ENCODE data around the gene OR2S2.
A peak's percentile ranks its signal among the peaks of the same experiment; 100 is the strongest.
"Not testable (repeated sequence)": the region's sequence is repeated elsewhere in the genome, so short reads cannot be mapped to it uniquely, and the experiment has no call there.

OR2S2 gene, protein sequence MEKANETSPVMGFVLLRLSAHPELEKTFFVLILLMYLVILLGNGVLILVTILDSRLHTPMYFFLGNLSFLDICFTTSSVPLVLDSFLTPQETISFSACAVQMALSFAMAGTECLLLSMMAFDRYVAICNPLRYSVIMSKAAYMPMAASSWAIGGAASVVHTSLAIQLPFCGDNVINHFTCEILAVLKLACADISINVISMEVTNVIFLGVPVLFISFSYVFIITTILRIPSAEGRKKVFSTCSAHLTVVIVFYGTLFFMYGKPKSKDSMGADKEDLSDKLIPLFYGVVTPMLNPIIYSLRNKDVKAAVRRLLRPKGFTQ

GRCh38 chr9:35958104-35958837, at the start of gene OR2S2:
Gene OR2S2, minus strand, starts transcription at chr9:35958154. Its CDS starts 56 bp downstream, at chr9:35958098.
- no peak for DNase-seq

GRCh38 chr9:36007316-36007708, 49.4 kb upstream of the OR2S2 start:
- no peak for DNase-seq

DNA sequence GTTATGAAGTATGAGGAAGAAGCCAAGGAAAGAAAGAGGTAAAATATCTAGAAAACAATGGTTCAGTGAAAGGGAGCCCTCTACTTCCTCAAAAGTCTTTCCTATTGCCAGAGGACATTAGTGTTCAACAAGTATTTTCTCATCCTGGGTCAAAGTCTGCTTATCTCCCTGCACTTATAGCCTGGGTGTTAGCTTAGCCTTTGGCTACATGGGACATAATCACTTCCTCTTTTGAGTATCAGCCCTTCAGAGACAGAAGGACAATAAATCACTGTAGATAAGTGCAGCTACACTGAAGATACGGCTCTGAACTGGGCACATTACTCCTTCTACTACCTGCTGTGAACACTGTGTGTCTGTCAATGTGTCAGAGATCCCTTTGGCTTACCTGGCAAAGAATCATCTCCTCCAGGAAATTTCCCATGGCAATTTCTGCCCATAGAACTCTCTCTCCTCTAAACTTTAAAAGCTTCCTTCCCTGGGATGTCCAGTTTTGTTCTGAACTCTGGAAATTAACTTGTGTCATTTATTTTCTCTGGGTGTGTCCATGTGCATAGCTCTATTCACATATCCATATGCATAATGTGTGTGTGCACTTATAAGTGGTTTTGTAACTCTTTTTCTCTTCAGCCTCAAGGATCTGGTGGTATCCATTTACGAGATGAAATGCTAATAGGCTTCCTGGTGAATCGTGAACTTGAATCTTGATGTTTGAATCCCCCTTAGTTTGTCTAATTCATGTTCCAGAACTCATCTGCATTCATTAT, 48.8 kb upstream of the OR2S2 start:
- no peak for DNase-seq

- no peak for DNase-seq
Observed at GRCh38 chr9:36005891-36006290, 47.9 kb upstream of the OR2S2 start.

DNA sequence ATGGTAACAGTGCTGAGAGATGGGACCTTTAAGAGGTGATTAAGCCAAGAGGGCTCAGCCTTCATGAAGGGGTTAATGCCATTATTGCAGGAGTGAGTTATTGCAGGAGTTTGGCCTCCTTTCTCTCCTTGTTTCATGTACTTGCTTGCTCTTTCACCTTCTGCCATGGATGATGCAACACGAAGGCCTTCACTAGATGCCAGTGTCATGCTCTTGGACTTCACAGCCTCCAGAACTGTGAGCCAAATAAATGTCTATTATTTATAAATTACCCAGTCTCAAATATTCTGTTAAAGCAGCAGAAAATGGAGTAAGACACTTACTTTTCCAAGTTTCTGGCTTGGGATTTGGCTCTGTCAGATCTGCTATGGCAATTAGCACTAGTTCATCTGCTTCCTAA, 40.4 kb upstream of the OR2S2 start:
- no peak for DNase-seq

DNA sequence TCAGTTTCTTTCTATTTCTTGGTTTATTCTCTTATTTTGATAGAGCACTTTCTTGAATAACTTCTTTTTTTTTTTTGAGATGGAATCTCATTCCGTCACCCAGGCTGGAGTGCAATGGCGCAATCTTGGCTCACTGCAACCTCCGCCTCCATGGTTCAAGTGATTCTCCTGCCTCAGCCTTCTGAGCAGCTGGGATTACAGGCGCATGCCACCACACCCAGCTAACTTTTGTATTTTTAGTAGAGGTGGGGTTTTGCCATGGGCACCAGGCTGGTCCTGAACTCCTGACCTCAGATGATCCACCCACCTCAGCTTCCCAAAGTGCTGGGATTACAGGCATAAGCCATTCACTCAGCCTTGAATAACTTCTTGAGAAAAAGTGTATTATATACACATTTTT, 39.1 kb upstream of the OR2S2 start:
- not testable (repeated sequence) for DNase-seq

DNA sequence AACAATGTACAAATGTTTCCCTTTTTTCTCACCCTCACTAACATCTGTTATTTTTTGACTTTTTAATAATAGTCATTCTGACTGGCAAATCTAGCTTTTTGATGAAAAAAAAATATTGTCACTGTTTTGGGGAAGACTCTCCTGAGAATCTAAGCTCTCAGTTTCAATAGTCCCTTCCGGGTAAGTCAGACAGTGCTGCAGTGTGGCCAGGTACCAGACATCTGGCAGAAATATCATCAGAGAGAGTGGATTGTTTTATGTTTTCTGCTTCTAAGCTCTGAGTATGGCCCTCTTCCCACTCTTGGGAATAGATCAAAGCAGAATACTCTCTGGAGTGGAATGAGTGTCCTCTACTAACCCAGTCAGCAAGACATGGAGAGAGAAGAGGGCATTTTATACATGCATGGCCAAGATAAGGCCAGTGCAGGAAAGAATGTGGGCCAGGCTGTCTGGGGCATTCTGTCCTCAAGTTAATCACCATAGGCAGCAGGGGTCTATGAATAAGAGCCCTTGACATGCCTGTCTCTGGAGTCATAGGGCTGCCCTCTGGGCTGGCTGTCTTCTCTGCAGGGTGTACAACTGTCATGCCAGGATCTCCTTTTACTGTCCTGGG, 38.5 kb upstream of the OR2S2 start:
- DNase-seq: no peak

DNA sequence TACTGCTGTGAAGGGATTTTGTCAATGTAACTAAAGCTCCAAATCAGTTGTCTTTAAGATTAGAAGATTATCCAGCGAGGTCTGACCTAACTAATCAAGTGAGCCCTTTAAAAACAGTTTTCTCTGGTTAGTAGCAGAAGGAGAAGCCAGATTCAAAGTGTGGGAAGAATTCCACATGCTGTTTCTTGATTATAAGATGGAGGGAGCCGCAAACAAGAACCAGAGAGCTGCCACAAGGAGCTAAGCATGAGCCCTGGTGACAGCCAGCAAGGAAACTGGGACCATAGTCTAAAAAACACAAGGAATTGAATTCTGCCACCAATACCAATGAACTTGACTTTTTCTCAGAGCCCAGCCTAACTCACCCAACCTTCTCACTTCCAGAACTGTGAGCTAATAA, 37.0 kb upstream of the OR2S2 start:
- DNase-seq: no peak

DNA sequence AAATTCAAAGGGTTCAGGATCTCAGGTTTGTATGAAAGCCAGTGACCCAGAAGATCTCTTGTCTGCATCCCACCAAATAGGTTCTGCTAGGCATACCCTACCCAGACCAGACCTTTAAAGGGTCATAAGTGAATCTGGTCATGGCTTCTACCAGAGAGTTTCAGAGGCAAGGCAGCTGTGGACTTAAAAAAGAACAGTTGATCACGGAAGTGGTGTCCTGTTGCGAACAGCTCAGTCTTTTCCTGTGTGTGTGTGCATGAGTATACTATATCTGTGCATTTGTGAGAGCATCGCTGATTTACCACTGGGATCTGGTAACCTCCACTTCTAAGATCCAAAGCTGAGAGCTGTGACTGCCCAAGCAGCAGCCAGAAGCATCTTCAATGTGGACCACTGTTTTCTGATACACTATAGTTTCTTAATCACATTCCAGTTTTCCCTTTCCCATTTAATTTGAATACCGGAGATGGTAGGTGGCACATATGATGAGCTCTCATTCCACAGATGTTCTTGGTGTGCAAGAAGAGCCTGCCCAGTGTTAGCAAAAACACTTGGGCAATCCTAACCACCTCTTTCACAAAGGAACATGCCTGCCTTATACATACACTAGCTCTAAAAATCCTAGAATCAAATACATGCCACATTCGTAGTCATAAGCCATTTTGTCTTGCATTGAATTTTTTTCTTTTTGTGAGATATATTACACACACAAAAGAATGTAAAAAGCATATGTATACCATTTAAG, 36.2 kb upstream of the OR2S2 start:
- no peak for DNase-seq

GRCh38 chr9:35993136-35993535, 35.2 kb upstream of the OR2S2 start:
- DNase-seq: not testable (repeated sequence)

DNA sequence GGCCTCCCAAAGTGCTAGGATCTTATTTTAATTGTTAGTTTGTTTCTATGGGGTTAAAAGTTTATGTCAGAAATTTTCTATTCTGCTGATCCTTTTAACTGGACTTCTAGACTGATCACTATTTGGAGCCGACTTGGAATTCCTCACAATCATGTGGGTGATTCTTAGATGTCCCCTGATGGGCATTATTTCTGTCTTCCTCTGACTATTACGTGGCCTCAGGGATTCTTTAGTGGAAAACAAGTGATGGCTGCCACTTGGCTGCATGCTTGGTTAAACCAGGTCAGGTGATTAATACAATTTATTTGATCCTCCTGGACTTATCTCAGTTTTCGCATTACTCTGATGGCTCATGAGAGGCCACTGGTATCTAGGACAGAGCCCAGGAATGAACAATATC, 32.2 kb upstream of the OR2S2 start:
- no peak for DNase-seq

- no peak for DNase-seq
Observed at GRCh38 chr9:35984021-35984420, 26.1 kb upstream of the OR2S2 start.

GRCh38 chr9:35981699-35982098, 23.7 kb upstream of the OR2S2 start:
- DNase-seq: peak; percentile 27

- DNase-seq: no peak
Observed at GRCh38 chr9:35980289-35981011, 22.5 kb upstream of the OR2S2 start.

DNA sequence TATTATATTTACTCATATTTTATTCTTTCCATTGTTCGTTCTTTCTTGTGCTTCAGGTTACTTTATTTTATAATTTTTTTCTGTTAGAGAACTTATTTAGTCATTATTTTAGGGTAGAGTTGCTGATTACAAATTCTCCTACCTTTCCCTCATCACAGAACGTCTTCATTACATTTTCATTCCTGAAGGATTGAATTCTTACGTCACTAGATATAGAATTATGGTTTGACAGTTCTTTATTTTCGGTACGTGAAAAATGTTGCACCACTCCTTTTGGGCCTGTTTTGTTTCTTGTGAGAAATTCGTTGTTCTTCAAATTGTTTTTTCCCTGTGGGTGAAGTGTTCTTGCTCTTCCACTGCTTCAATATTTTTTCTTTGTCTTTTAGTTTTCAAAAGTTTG, 20.8 kb upstream of the OR2S2 start:
- no peak for DNase-seq

GRCh38 chr9:35976726-35977125, 18.8 kb upstream of the OR2S2 start:
- no peak for DNase-seq

- DNase-seq: no peak
Observed at GRCh38 chr9:35974800-35975199, 16.8 kb upstream of the OR2S2 start.

GRCh38 chr9:35972093-35972492, 14.1 kb upstream of the OR2S2 start:
- peak; percentile 54 for DNase-seq

GRCh38 chr9:35967042-35967441, 9.1 kb upstream of the OR2S2 start:
- no peak for DNase-seq

- DNase-seq: no peak
Observed at GRCh38 chr9:35966433-35966832, 8.5 kb upstream of the OR2S2 start.

DNA sequence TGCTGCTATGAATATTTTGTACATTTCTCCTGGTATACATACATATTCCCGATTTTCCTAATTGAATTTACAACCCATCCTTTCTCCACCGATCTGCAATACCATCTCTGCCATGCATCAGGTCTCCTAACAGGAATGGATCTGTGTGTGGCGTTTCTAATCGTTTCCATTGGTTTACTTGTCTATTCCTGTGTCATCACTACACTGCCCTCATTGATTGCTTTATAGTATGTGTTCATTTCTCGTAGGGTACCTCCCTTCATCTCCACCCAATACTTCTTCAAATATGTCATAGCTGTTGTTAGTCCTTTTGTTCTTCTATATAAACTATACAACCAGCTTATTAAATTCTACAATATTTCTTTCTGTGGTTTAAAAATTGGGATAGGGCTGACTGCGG, 7.1 kb upstream of the OR2S2 start:
- DNase-seq: no peak

All from right hindlimb (tissue), 1 donor.